ENCODE measurements around the gene KLF1. TPM values are rescaled to one million over a fixed set of nuclear protein-coding genes. Genes with fewer than 3 reads are reported as not detected.

Gene KLF1
- total and polyA plus RNA-seq, 2 of the 13 experiments (the other 11 are each of a cell fraction or from before 2014, with no cell fraction given), result not detected

DNA sequence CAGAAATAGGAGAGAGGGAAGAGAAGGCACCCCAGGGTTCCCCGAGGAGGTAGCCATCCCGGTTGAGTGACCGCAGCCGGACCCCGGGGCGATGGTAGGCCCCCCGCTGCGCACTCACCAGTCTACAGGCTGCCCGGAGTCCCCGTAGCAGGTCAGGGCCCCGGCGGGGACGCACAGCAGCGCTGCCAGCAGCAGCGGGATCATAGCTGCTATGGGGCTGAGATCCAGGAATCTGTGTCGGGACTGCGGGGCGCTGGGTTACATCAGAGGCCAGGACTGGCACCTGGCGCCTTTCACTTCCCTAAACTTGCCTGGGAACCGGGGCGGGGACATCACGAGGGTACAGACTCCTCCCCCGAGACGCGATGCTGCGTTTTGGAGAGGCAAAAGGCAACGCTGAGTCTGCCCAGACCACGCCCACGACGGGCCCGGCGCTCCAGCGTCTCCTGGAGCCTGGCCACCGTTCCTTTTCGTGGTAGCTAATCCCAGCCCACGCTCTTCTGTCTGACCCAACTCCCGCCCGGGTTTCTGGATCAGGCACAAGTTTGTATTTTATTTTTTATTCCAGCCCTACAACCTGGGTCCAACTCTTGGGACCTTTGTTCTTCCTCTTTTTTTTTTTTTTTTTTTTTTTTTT, 5.7 kb downstream of the KLF1 start, which contains the start of gene DNASE2 (continued):
- TF ChIP-seq, protein P1, sequence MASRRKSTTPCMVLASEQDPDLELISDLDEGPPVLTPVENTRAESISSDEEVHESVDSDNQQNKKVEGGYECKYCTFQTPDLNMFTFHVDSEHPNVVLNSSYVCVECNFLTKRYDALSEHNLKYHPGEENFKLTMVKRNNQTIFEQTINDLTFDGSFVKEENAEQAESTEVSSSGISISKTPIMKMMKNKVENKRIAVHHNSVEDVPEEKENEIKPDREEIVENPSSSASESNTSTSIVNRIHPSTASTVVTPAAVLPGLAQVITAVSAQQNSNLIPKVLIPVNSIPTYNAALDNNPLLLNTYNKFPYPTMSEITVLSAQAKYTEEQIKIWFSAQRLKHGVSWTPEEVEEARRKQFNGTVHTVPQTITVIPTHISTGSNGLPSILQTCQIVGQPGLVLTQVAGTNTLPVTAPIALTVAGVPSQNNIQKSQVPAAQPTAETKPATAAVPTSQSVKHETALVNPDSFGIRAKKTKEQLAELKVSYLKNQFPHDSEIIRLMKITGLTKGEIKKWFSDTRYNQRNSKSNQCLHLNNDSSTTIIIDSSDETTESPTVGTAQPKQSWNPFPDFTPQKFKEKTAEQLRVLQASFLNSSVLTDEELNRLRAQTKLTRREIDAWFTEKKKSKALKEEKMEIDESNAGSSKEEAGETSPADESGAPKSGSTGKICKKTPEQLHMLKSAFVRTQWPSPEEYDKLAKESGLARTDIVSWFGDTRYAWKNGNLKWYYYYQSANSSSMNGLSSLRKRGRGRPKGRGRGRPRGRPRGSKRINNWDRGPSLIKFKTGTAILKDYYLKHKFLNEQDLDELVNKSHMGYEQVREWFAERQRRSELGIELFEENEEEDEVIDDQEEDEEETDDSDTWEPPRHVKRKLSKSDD (CRISPR knock-in tag; IDR thresholded peaks at IDR 0.05; ENCODE audit: low read depth), result no peak
- TF ChIP-seq CCAR2 (optimal IDR thresholded peaks at IDR 0.05; ENCODE audit: low read depth, low read length), result no peak
- TF ChIP-seq ZNF333 (CRISPR knock-in tag; IDR thresholded peaks at IDR 0.05; ENCODE audit: borderline replicate concordance), result no peak
- TF ChIP-seq ISL2 (CRISPR knock-in tag; IDR thresholded peaks at IDR 0.05), result no peak
- no peak for TF ChIP-seq ZNF296 (CRISPR knock-in tag; conservative IDR thresholded peaks at IDR 0.05)
- TF ChIP-seq, protein P2, sequence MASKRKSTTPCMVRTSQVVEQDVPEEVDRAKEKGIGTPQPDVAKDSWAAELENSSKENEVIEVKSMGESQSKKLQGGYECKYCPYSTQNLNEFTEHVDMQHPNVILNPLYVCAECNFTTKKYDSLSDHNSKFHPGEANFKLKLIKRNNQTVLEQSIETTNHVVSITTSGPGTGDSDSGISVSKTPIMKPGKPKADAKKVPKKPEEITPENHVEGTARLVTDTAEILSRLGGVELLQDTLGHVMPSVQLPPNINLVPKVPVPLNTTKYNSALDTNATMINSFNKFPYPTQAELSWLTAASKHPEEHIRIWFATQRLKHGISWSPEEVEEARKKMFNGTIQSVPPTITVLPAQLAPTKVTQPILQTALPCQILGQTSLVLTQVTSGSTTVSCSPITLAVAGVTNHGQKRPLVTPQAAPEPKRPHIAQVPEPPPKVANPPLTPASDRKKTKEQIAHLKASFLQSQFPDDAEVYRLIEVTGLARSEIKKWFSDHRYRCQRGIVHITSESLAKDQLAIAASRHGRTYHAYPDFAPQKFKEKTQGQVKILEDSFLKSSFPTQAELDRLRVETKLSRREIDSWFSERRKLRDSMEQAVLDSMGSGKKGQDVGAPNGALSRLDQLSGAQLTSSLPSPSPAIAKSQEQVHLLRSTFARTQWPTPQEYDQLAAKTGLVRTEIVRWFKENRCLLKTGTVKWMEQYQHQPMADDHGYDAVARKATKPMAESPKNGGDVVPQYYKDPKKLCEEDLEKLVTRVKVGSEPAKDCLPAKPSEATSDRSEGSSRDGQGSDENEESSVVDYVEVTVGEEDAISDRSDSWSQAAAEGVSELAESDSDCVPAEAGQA (IDR thresholded peaks at IDR 0.05; ENCODE audit: low read depth), result no peak
- TF ChIP-seq, protein P2 (CRISPR knock-in tag; IDR thresholded peaks at IDR 0.05; ENCODE audit: borderline replicate concordance), result no peak
- TF ChIP-seq, protein P3, sequence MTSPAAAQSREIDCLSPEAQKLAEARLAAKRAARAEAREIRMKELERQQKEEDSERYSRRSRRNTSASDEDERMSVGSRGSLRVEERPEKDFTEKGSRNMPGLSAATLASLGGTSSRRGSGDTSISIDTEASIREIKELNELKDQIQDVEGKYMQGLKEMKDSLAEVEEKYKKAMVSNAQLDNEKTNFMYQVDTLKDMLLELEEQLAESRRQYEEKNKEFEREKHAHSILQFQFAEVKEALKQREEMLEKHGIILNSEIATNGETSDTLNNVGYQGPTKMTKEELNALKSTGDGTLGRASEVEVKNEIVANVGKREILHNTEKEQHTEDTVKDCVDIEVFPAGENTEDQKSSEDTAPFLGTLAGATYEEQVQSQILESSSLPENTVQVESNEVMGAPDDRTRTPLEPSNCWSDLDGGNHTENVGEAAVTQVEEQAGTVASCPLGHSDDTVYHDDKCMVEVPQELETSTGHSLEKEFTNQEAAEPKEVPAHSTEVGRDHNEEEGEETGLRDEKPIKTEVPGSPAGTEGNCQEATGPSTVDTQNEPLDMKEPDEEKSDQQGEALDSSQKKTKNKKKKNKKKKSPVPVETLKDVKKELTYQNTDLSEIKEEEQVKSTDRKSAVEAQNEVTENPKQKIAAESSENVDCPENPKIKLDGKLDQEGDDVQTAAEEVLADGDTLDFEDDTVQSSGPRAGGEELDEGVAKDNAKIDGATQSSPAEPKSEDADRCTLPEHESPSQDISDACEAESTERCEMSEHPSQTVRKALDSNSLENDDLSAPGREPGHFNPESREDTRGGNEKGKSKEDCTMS (CRISPR knock-in tag; conservative IDR thresholded peaks at IDR 0.05), result no peak
- TF ChIP-seq, protein P4, sequence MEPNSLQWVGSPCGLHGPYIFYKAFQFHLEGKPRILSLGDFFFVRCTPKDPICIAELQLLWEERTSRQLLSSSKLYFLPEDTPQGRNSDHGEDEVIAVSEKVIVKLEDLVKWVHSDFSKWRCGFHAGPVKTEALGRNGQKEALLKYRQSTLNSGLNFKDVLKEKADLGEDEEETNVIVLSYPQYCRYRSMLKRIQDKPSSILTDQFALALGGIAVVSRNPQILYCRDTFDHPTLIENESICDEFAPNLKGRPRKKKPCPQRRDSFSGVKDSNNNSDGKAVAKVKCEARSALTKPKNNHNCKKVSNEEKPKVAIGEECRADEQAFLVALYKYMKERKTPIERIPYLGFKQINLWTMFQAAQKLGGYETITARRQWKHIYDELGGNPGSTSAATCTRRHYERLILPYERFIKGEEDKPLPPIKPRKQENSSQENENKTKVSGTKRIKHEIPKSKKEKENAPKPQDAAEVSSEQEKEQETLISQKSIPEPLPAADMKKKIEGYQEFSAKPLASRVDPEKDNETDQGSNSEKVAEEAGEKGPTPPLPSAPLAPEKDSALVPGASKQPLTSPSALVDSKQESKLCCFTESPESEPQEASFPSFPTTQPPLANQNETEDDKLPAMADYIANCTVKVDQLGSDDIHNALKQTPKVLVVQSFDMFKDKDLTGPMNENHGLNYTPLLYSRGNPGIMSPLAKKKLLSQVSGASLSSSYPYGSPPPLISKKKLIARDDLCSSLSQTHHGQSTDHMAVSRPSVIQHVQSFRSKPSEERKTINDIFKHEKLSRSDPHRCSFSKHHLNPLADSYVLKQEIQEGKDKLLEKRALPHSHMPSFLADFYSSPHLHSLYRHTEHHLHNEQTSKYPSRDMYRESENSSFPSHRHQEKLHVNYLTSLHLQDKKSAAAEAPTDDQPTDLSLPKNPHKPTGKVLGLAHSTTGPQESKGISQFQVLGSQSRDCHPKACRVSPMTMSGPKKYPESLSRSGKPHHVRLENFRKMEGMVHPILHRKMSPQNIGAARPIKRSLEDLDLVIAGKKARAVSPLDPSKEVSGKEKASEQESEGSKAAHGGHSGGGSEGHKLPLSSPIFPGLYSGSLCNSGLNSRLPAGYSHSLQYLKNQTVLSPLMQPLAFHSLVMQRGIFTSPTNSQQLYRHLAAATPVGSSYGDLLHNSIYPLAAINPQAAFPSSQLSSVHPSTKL (CRISPR knock-in tag; IDR thresholded peaks at IDR 0.05), result no peak
- TF ChIP-seq, protein P5, sequence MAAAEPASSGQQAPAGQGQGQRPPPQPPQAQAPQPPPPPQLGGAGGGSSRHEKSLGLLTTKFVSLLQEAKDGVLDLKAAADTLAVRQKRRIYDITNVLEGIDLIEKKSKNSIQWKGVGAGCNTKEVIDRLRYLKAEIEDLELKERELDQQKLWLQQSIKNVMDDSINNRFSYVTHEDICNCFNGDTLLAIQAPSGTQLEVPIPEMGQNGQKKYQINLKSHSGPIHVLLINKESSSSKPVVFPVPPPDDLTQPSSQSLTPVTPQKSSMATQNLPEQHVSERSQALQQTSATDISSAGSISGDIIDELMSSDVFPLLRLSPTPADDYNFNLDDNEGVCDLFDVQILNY (CRISPR knock-in tag; conservative IDR thresholded peaks at IDR 0.05), result no peak
- TF ChIP-seq STAG1 (CRISPR knock-in tag; IDR thresholded peaks at IDR 0.05), result no peak
- TF ChIP-seq NR2F1 (CRISPR knock-in tag; IDR thresholded peaks at IDR 0.05), result no peak
- peak; percentile 9; the same call in 1 of the 2 replicates for TF ChIP-seq CEBPG (CRISPR knock-in tag; IDR thresholded peaks at IDR 0.05)
